ENCODE measurements around the gene SECTM1.

The SECTM1 gene

GRCh38 chr17:82315703-82316358, 17.7 kb downstream of the SECTM1 start:
- DNase-seq (ENCODE audit: low read depth in 2 of 2) = no peak

- DNase-seq (ENCODE audit: low read depth in 2 of 2) = no peak
Measured at GRCh38 chr17:82314727-82315605, 18.6 kb downstream of the SECTM1 start.

- DNase-seq (ENCODE audit: low read depth in 2 of 2) = no peak
Measured at GRCh38 chr17:82314012-82314726, 19.4 kb downstream of the SECTM1 start.

- DNase-seq (ENCODE audit: low read depth in 2 of 2) = no peak
Measured at GRCh38 chr17:82313195-82314011, 20.2 kb downstream of the SECTM1 start.

- no peak for DNase-seq (ENCODE audit: low read depth in 2 of 2)
Measured at GRCh38 chr17:82311971-82312370, 21.6 kb downstream of the SECTM1 start.

- DNase-seq (ENCODE audit: low read depth in 2 of 2) = no peak
Measured at GRCh38 chr17:82310877-82311276, 22.7 kb downstream of the SECTM1 start.

- no peak for DNase-seq (ENCODE audit: low read depth in 2 of 2)
Measured at GRCh38 chr17:82309656-82310570, 23.7 kb downstream of the SECTM1 start.

- no peak for DNase-seq (ENCODE audit: low read depth in 2 of 2)
Measured at GRCh38 chr17:82305727-82306300, 27.8 kb downstream of the SECTM1 start.

GRCh38 chr17:82304826-82305726, 28.5 kb downstream of the SECTM1 start:
- no peak for DNase-seq (ENCODE audit: low read depth in 2 of 2)

GRCh38 chr17:82303944-82304808, 29.4 kb downstream of the SECTM1 start:
- no peak for DNase-seq (ENCODE audit: low read depth in 2 of 2)

GRCh38 chr17:82302991-82303943, 30.3 kb downstream of the SECTM1 start:
- DNase-seq (ENCODE audit: low read depth in 2 of 2) = no peak

GRCh38 chr17:82302568-82302963, 31.0 kb downstream of the SECTM1 start:
- DNase-seq (ENCODE audit: low read depth in 2 of 2) = no peak

GRCh38 chr17:82301916-82302567, 31.5 kb downstream of the SECTM1 start:
- DNase-seq (ENCODE audit: low read depth in 2 of 2) = no peak

GRCh38 chr17:82301300-82301915, 32.2 kb downstream of the SECTM1 start:
- DNase-seq (ENCODE audit: low read depth in 2 of 2) = no peak

- no peak for DNase-seq (ENCODE audit: low read depth in 2 of 2)
Measured at GRCh38 chr17:82300707-82301270, 32.8 kb downstream of the SECTM1 start.

- no peak for DNase-seq (ENCODE audit: low read depth in 2 of 2)
Measured at GRCh38 chr17:82300228-82300627, 33.3 kb downstream of the SECTM1 start.

Data from fibroblast of skin of left biceps (primary cell).